Measurements from ENCODE around the gene GUCA2A.

GUCA2A gene

DNA sequence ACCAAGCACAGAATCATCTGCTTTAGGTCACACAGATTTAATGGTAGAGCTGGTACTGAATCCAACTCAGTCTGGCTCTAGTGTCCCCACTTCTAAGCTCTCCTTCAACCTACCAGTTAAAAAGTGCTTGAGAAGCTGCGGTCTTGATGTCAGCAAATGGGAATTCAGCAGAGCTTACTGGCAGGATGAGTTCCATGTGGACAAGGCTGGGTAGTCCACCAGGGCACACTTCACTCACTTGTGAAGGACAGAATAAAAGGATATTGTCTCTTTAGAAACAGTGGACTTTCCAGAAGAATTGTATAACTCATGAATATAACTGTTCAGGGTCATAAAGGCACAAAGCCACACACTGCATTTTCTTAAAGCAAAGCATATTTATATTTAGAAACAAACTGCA, 46.4 kb downstream of the GUCA2A start:
- no peak overlapping the region for H3K4me3 ChIP-seq (ENCODE audit: low read depth, low read length)
- DNase-seq (ENCODE audit: low read depth): no peak
- TF ChIP-seq, protein P1, sequence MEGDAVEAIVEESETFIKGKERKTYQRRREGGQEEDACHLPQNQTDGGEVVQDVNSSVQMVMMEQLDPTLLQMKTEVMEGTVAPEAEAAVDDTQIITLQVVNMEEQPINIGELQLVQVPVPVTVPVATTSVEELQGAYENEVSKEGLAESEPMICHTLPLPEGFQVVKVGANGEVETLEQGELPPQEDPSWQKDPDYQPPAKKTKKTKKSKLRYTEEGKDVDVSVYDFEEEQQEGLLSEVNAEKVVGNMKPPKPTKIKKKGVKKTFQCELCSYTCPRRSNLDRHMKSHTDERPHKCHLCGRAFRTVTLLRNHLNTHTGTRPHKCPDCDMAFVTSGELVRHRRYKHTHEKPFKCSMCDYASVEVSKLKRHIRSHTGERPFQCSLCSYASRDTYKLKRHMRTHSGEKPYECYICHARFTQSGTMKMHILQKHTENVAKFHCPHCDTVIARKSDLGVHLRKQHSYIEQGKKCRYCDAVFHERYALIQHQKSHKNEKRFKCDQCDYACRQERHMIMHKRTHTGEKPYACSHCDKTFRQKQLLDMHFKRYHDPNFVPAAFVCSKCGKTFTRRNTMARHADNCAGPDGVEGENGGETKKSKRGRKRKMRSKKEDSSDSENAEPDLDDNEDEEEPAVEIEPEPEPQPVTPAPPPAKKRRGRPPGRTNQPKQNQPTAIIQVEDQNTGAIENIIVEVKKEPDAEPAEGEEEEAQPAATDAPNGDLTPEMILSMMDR (conservative IDR thresholded peaks at IDR 0.05; ENCODE audit: low read depth, low read length): no peak

DNA sequence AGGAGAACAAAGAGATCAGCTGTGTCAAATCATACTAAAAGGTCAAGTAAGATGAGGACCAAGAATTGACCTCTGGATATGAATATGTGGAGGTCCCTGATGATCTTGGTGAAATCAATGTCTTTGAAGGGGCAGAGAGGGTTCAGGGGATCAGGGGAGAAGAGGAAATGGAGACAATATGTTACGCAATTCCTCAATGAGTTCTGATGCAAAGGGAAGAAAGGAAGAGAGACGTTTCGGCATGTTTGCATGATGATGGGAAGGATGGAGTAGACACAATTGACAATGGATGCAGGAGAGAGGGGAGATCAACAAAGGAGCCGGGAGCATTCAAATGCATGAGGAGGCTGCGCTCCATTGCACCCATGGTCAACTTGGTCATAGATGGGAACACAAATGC, 47.3 kb downstream of the GUCA2A start:
- DNase-seq (ENCODE audit: low read depth): no peak
- TF ChIP-seq, protein P1 (conservative IDR thresholded peaks at IDR 0.05; ENCODE audit: low read depth, low read length): no peak
- H3K4me3 ChIP-seq (ENCODE audit: low read depth, low read length): no peak overlapping the region

DNA sequence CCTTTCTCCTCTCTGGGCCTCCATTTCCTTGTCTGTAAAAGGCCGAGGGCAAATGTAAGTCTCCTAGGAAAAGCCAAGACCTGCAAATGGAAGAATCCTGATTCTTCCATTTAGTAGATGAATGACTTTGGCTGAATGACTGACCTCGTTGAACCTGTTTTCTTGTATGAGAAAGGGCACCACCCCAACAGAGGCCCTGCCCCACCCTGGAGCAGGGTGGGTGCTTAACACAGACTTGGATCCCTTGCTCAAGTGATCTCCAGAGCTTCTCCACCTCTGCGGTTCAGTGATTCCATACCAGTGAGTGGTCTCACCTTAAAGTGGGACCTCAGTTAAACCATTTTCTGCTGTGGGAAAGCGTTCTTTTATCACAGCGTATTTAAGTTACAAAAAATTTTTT, 50.3 kb downstream of the GUCA2A start:
- no peak overlapping the region for H3K4me3 ChIP-seq (ENCODE audit: low read depth, low read length)
- DNase-seq (ENCODE audit: low read depth): no peak
- TF ChIP-seq, protein P1 (conservative IDR thresholded peaks at IDR 0.05; ENCODE audit: low read depth, low read length): no peak
